NCI-H1092 (cell line): Measurements from ENCODE around the gene EXD3.
"Not testable (repeated sequence)": the region's sequence is repeated elsewhere in the genome, so short reads cannot be mapped to it uniquely, and the experiment has no call there.

Source experiments
- DNase-seq: peaks from one replicate; lab custom pipeline; 2025; lab: John Stamatoyannopoulos, UW

The EXD3 gene, protein sequence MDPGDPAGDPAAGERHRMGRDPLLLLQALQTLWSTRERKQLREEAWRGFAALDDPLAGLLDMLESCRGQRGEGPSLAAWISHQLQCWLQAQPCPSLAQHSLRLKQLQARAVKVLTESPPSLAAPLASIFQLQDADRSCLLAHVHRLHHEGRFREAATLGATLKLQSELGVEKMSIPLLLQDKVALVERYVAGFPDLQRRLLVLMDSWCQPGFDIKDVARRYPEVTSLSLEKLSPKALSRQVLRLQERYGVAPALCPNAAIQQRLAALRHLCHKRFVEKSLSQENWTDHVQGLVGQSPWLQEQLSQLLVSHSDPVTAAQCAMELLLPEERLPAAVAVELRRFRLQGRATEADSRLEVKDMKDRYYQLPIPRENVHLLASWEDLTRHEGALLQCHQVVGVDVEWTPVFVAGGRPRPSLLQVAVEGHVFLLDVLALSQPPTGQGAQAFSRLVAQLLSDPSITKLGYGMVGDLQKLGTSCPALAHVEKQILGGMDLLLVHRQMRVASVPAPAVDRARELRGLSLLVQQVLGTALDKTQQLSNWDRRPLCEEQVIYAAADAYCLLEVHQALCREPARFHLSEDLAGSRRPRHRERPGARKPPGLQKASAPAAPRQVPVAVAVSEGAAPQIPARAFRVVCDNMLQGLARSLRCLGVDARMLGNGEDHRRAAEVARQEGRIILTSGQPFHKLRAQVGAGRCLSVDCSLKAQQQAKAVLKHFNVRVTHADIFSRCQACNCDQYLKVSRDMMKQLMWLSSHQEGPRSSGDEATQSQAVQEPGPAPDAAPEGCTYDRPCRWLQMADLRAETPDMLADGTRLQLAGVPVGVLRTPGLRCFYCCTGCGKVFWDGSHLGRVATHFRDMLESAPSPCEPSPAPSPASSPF

GRCh38 chr9:137422604-137423513 lies at the start of gene EXD3, which contains the start of gene NOXA1:
Gene EXD3, minus strand, starts transcription at chr9:137423162. Its CDS starts 27,805 bp downstream, at chr9:137395357.
Gene NOXA1, plus strand, starts transcription at chr9:137423393. Its CDS starts 137 bp downstream, at chr9:137423530.
- peak; percentile 92 for DNase-seq

DNA sequence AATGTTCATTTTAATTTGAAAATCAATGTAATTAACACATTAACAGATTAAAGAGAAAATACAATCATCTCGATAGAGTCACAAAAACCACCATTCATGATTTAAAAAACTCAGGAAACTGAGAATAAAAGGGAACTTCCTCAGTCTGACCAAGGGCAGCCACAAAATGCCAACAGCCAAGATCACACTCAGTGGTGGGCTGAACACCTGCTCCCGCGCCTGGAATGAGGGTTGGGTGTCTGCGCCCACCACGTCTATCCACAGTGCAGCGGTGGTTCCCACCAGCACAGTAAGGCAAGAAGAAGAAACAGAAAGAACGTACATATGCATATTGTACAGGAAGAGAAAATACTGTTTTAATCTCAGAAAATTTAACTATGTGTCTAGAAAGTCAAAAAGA lies 47.8 kb upstream of the EXD3 start:
- no peak for DNase-seq

DNA sequence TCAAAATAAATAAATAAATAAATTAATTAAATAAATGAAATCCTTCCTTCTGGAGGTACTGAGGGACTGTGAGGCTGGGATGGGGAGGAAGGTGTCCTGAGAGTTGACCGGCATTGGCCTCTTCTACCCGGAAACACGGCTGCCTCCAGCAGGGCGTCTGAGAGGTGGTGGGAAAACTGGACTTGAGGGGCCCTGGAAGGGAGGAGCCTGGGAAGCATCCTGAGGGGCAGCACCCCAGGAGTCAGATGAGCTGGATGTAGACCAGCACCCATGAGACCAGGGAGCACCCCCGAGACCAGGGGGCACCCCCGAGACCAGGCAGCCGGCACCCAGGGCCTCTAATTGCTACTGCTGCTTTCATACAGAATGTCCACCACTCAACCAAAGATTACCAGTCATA lies 44.9 kb upstream of the EXD3 start:
- no peak for DNase-seq

DNA sequence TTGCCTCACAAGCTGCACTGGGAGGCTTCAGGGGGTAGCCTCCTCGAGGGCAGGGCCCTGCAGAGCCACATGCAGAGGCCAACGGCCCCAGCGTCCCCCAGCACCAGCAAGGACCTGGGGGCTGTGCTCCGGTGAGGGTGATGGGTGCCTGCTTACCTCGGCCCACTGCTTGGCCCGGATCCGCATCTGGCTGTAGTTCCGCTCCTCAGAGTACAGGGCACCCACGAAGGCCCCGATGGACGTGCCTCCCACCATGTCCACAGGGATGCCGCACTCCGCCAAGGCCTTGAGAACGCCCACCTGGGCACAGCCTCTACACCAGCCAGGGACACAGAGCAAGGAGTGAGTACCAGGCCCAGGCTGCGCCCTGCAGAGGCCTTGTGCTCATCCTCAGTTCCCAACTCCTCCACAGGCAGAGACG lies 44.2 kb upstream of the EXD3 start:
- no peak for DNase-seq

DNA sequence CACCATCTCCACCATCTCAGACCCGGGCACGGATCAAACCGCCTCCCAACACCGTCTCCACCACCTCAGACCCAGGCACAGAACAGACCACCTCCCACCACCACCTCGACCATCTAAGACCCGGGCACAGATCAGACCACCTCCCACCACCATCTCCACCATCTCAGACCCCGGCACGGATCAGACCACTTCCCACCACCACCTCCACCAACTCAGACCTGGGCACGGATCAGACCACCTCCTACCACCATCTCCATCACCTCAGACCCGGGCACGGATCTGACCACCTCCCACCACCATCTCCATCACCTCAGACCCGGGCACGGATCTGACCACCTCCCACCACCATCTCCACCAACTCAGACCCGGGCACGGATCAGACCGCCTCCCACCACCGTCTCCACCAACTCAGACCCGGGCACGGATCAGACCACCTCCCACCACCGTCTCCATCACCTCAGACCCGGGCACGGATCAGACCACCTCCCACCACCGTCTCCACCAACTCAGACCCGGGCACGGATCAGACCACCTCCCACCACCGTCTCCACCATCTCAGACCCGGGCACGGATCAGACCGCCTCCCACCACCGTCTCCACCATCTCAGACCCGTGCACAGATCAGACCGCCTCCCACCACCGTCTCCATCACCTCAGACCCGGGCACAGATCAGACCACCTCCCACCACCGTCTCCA lies 43.6 kb upstream of the EXD3 start:
- DNase-seq, result not testable (repeated sequence)

- no peak for DNase-seq
Measured at GRCh38 chr9:137465720-137466388, 42.9 kb upstream of the EXD3 start.

DNA sequence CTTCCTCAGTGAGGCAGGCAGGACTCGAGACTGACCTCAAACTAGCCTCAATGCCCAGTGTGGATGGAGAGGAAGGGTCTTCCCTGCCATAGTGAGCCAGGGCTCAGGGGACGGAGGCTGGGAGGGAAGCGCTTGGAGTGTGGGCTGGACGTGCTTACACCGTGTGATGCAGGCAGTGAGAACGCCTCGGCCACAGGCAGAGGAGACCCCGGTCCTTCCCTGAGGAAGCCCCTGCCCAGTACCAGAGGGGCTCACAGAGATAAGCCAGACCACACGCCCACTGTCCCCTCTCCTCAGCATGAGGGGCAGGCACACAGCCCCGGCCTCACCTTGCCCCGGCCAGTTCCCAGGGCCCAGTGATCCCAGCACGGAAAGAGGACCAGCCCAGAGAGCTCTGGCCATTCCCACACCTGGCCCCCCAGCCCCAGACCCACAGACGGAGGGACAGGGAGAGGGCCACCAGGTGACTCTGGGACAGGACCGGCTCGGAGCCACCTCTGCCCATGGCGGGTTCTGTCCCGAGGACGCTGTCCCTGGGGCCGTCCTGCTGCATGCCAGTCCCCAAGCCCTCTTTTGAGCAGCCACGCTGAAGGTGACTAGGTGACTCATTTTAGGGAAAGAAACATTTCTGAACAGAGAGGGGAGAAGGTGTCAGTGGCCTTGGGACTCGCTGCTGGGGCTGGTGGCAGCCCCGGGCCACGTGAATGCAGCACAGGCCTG lies 42.2 kb upstream of the EXD3 start:
- no peak for DNase-seq

GRCh38 chr9:137464291-137464999 lies 41.5 kb upstream of the EXD3 start:
- DNase-seq, result no peak

DNA sequence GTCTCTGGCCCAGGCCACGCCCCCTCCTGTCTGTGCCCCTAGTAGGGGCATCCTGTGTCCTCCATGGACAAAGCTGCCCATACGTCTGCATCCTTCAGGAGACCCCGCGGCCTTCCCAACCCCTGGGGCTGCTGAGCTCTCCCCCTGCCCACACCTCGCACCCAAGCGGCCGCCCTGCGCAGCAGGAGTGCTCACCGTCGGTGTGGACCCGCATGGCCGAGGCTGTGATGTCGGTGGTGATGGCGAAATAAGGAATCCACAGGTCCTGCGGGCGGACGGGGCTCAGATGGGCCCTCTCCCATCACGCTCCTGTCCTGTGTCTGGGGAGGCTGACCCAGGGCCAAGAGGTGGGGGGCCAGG lies 40.9 kb upstream of the EXD3 start:
- no peak for DNase-seq

- no peak for DNase-seq
Measured at GRCh38 chr9:137462986-137463930, 40.3 kb upstream of the EXD3 start.

- no peak for DNase-seq
Measured at GRCh38 chr9:137462396-137462985, 39.5 kb upstream of the EXD3 start.

DNA sequence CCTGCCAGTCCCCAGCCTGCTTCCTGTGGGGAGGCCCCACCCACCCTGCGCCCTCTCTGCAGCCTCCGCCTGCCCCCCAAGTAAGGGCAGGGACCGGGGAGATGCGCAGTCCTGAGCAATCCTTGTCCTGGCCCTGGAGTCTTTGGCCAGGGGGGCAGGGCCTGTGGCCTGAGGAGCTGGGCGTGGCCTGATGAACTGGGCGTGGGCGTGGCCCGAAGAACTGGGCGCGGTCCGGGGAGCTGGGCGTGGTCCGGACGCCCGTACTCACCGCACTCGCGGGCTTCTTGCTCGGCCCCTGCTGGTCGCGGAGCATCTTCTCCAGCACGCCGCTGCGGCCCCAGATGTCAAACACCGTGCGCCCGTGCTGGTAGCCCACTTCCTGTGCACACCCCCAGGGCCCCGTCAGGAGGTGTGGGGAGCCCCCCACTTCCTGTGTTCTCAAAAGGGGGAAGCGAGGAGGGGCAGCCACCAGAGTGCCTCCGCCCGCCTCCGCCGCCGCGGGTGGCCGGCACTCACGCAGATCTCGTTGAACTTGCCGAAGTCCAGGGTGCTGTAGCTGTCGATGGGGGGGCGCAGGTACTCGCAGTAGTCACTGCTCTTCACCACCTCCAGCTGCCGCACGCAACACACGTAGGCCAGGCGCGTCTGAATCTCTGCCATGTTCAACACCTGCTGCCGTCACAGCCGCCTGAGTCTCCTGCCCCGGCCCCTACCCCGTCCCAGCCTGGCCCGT lies 38.9 kb upstream of the EXD3 start:
- no peak for DNase-seq

- no peak for DNase-seq
Measured at GRCh38 chr9:137461316-137461662, 38.3 kb upstream of the EXD3 start.

GRCh38 chr9:137460363-137461315 lies 37.7 kb upstream of the EXD3 start:
- DNase-seq, result no peak

GRCh38 chr9:137459601-137460362 lies 36.8 kb upstream of the EXD3 start:
- DNase-seq, result no peak
